GM18502 (cell line): ENCODE results near the gene ARHGAP44.

ENCODE experiments used
- ATAC-seq: cut with Tn5 transposase; IDR thresholded peaks from one replicate; pipeline ENCODE4 v1.9.1; 2021; ENCODE audit warnings: mild to moderate bottlenecking; ENCODE audit not compliant: unreplicated experiment, poor library complexity

The ARHGAP44 gene

DNA sequence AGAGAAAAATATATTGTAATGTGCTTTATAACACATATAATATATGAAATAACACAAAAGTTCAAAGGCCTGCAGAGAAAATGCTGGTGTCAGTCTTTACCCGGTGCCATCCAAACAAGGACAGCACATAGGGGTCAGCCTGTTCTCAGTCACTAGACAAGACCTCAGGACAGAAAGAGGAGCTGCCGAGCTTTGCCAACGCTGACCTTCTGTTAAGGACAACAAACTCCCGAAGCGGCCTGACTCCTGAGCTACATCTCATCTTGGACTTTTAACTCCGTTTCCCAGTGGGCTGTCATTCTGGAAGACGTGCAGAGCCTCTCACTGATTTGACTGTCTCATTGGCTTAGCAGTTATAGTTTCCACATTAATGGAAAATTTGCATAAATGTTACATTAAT is 221.7 kb downstream of the ARHGAP44 start:
- ATAC-seq: no peak

DNA sequence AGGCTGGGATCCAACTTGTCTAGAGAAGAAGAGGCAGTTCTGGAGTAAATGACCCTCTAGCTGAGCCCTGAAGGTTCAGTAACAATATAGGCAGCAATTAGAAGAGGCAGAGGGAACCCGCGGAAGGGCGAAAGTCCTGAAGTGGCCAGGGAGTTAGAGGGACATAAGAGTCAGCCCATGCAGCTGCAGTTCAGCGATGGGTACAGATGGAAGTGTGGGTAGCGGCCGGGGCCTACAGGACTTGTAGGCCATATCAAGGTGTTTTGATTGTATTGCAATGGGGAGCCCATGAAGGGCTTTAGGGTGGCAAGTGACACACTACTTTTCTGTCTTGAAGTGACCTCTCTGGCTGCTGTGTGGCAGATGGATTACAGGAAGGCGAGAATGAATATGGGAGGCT is 225.5 kb downstream of the ARHGAP44 start:
- no peak for ATAC-seq

DNA sequence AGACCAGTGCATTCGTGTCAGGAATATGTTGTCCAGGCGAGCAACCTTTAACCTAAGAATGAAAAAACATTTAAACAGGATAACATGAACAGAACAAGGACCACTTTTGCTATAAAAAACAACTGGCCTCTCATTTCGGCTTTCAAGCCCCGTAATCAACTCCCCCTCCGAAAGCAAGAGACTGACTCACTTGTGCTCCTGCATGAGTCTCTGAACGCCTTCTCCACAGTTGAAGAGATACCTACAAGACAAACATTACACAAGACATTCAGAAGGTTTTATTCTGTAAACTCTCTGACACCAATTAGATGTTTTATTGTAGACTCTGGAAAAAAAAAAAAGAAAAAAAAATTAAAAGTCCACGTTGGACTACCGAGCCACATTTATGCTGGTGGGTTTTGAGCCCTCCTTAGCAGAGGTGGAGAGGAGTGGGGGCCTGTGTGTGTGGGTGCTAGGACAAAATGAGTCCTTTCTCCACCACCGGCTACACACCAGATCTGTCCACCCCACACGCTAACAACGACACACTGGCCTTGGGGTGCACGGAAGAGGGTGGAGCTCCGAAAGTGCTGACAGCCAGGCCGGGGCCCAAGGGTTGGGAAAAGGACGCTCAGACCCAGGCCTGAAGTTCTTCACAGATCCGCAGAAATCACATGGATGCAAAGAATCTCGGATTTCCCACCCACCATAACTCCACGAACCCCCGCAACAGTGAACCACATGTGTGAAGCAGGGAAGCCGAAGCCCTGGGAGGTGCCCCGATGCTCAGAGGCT is 227.8 kb downstream of the ARHGAP44 start:
- peak; percentile 12 for ATAC-seq

DNA sequence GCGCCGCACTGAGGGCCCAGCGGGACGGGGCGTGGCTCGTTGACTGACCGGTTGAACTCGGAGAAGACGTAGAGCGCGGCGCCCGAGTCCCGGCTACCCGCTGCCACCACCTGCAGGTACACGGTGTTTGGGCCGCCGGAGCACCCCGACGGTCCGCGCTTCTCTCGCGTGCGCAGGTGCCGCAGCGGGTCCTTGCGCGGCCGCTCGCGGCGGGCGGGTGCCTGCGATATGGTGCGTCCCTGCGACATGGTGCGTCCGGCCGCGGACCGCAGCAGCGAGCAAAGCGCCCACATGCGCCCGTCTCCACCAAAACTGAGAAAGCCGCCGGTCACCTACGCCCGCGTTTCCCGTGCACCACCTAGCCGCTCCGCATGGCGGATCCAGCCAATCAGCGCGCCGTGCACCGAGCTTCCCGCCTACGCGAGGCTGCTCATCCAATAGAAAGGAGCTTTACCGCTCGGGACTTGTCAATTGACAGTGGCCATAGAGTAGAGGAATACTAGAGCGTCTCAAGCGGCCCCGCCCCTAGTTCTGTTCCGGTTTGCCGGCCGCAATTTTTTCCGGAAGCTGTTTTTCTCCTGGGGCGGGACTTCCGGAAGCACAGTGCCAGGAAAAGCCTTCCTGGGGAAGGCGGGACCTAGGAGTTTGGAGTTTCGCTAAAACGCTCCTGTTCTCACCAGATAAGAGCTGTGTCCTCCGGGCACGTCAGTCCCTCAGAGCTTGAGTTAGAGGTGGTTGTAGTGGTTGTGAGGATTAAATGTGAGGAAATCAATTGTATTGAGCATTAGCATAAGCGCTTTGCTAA is 228.6 kb downstream of the ARHGAP44 start, which contains the start of gene ELAC2:
TSS of gene ELAC2 (minus strand) at position 373 of the 805 bp plus-strand sequence. CDS start at position 293, 80 bp downstream.
- peak; percentile 98 for ATAC-seq

DNA sequence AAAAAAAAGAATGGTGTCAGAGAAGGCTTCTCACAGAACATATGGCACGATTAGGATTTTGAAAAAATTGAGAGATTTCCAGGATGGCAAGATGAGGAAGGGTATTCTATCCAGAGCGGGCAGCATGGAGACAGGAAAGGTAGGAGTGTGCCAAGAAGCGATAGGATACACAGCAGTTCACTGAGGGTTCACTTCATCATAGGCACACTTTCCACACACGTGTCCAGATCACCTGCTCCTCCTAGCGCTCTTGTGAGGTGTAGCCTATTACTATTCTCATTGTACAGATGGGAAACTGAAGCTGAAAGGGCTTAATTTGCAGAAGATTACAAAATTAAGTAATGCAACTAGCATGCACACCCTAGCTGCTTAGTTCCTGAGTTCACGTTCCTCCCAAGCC is 234.7 kb downstream of the ARHGAP44 start:
- peak; percentile 43 for ATAC-seq

DNA sequence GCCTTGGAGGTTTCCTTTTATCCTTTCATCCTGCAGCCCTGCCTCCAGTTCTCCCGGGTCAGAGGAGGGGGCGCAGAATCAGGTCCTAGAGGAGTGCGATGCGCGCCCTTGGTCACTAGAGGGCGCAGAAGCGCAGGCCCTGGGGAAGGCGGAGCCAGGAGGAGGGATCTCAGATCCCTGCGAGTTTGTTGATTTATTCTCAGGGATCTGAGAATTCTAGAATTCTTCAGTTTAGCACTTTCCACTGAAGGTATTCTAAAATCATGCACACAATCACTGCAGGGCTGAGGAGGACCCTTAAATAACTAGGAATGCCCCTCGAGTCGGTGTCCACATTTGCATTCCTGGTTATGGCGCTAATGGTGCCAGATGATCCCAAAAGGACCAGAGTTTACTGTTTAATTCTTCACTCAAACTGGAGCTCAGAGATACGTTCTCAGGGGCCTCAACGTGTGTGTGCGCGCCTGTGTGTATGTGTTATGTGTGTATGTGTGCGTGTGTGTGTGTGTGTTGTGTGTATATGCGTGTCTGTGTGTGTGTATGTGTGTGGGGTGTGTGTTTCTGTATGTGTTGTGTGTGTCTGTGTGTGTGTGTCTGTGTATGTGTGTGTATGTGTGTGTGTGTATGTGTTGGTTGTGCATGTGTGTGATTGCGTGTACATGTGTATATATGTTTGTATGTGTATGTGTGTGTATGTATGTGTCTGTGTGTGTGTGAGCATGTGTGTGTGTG is 235.4 kb downstream of the ARHGAP44 start:
- ATAC-seq: peak; percentile 95

DNA sequence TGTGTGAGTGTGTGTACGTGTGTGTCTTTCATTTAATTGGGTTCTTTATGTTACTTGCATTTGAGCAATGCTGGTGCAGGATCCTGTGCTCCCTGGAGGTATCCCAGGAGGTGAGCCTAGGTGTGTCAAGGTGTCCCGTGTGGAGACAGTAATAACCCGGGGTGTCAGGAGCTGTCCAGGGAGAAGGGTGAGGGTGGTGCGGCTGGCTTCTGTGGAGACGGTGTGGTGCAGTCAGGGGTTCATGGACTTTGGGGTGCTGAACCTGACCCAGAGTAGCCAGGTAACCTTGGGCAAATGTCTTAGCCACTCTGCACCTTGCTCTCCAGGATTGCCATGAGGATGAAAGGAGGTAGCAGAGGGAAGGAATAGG is 235.9 kb downstream of the ARHGAP44 start:
- ATAC-seq: no peak

DNA sequence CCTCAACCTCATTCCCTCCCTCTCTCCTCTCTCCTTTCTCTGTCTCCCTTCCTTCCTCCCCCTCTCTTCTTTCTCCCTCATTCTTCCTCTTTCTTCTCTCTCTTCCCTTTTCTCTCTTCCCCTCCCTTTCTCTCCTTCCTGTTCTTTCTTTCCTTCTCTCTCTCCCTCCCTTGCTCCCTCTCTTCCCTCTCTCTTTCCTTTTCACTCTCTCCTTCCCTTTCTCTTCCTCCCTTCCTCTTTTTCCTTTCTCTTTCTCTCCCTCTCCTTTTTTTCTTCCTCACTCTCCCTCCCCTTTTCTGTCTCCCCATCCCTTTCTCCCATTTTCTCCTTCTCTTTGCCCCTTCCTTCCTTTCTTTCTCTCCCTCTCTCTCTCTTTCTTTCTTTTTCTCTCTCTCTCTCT is 236.4 kb downstream of the ARHGAP44 start:
- no peak for ATAC-seq

DNA sequence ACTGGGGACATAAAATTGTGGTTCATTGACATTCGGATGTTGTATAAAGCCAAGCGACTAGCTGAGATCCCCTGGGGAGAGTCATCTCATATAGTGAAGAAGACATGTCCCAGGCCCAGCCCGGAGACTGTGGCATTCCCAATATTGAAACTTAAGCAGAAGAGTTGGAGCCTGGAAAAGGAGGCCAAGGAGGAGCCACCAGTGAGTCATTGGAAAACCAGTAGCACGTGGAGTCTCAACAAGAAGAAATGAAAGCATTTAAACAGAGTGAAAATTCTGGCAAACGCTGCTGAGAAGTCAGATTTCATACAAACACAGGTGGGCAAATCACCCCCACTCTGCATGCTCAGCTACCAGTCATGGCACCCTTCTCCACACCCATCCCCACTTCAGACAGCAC is 237.9 kb downstream of the ARHGAP44 start:
- ATAC-seq: no peak

DNA sequence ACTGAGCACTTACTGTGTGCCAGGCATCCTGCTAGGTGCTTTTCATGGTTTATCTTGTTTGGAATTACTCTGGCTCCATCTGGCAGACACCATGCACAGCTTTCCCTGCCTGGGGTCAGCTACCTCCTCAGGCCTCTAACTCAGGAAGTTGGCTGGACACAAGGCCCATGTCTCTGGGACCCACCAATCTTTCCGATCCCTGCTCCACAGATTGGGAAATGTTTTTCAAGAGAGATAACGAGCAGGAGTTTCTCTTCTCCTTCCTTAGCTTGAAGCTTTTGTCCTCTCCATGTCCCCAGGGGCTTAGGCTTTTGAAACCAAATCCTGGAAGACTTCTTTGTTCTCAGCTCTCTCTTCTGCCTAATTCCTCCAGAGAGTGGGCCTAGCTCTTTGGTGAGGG is 240.0 kb downstream of the ARHGAP44 start:
- ATAC-seq: no peak

DNA sequence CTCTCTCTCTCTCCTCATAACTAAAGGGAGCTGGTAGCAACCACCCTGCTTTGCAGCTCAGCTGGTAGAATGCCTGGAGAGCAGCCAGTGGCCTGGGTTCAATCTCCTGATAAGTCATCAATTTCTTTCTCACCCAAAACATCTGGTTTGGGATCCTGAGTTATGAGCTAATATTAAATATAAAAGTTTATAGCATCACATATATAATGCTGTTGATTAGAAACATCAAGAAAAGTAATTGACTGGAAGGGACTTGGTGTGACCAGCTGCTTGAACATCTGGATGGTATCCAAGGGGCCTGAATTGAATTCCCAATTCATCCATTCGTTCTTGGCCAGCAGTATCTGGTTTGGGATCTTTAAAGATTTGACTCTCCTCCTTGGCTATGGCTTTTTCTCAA is 240.8 kb downstream of the ARHGAP44 start:
- no peak for ATAC-seq

DNA sequence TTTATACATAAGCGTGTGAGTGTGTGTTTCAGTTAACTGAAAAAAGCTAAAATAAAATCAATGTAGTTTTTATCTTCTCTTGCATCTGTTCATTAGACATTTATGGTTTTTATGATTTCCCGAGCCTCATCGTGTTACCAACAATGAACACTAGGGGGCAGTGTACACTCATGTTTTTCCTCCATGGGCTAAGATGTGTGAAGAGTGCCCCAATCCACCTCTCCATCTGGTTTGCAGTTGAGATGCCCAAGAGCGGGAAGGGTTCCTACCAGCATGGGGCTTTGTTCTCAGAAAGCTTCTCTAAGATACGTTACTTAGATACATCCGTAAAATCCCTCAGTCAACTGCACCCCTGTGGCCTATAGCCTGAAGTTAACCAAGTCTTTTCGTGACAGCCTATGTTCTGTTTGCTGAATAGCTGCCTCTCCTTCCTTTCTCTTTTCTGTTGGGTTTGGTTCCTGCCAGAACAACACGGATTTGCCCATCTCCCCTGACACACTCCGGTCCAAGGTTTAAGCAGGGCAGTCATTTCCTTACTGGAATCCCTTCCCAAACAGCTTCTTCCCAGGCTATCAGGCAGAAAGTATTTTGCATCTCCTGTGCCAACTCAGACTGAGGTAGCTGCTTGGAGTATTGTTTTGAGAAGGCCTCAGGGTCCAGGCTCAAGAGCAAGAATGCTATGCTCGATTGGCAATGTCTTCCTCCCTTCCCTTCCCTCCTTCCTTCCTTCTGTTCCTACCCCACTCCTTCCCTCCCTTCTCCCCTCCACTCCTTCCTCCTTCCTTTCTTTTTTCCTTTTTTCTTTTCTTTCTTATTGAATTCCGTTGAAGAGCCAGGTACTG is 241.4 kb downstream of the ARHGAP44 start:
- peak; percentile 60 for ATAC-seq

DNA sequence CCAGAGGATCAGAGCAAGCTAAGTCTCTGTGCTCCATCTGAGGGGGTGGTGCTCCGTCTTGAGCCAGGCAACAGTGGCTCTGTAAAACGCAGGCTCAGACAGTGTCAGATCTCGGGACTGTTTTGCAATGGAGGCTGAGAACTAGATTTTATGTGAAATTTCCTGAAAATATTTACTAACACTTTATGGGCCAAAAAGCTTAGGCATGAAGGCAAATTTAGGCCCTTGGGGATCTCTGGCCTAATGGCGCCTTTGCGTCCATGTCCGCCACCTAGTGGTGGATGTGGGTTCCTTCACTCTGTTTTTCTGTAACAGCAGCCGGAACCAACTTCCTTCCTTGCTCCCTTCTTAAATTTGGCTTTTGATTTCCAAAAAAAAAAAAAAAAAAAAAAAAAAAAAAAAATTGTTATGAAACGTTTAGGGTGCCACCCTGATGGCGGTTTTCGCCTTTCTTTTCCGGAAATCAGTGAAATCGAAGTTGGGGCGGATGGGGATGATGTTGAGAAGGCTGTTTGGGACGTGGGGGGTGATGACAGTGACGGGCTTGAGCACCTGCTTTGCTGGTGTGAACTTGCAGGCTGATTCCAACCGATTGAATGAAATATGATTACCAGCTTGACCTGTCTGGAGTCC is 242.5 kb downstream of the ARHGAP44 start:
- peak; percentile 83 for ATAC-seq

DNA sequence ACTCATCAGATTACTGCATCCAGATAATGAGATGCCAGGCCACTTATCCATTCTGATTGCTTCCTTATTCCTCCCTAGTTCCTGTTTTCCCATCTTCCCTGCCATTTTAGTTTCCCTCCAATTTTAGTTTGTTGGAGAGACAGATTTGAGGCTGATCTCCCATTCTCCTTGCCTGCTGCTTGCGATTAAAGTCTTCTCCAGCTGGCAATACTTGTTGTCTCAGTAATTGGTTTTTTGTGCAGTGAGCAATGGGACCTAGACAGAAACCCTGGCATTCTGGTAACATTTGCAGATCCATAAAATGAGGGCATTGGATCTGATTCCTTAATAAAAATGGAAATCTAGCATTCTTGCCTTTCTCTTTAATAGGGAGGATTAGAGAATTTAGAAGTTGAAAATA is 246.1 kb downstream of the ARHGAP44 start:
- no peak for ATAC-seq

DNA sequence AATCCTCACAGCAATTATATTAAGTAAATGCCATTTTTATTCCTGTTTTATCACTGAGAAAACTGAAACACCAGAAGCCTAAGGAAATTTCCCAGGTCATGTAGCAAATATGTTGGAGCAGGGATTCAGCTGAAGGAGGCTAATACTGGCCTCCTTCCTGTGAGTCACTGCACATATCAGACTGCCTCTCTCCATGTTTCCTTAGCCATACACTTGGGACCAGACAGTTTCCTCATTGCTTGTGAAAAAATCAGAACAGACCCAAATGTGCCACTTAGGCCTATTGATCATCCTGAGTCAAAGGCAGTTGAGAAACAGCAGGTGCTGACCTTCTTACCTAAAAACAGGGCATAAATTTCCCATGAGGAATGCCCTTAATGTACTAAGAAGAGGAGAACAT is 247.5 kb downstream of the ARHGAP44 start:
- ATAC-seq: no peak

DNA sequence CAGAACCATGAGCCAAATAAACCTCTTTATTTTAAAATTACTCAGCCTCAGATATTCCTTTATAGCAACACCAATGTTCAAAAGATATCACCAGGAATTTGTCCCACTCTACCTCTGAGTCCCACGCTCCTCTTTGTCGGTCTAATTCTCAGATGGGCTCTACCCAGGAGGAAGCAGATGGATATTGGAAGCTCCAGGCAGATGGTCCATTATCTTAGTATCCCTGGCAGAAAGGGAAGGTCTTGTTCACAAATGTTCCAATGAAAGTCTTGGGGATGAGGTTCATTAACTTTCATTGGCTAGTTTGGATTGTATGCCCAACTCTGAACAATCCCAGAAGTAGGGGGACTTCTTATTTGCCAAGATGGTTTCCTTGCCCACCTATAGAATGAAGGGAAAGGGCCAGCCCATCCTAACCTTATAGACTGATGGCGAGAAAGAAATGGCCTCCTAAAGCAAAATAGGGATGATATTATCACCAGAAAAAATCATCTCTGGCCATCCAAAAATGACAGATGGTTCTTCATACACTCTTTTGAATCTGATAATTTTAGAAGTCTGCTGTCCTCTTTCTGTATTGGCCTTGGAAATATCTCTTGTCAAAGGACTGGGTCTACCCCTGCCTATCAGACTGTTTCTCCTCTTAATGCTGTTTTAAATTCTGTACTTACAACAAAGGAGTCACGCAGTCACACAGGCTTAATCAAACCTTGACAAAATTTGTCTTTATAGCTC is 249.8 kb downstream of the ARHGAP44 start:
- ATAC-seq: no peak
